HepG2 (cell line): ENCODE data around the gene CCDC106. TPM values are rescaled to one million over a fixed set of nuclear protein-coding genes. Genes with fewer than 3 reads are reported as not detected.
A peak's percentile ranks its signal among the peaks of the same experiment; 100 is the strongest.

Source experiments
- BRD4 ChIP-seq: sonication (generic); formaldehyde crosslinking; IDR thresholded peaks from 2 replicates; pipeline ENCODE4 v1.4.0; 2020; ENCODE audit warnings: missing genetic modification reagents
- CBX1 ChIP-seq: IDR thresholded peaks from one replicate; pipeline ENCODE4 v1.6.1; 2016; ENCODE audit warnings: antibody characterized with exemption, low read depth
- CCAR2 ChIP-seq: fragments of 200-400 bp; formaldehyde crosslinking; optimal IDR thresholded peaks from 2 replicates; pipeline ENCODE3; 2018; ENCODE audit warnings: low read depth, mild to moderate bottlenecking, low read length, moderate library complexity
- MAFF ChIP-seq: IDR thresholded peaks from 2 replicates; pipeline ENCODE4 v1.6.1; 2011; ENCODE audit warnings: low read depth, low read length, improper control_type of control experiment
- PHF8 ChIP-seq: sonication (generic); formaldehyde crosslinking; IDR thresholded peaks from 2 replicates; pipeline ENCODE4 v1.5.0; 2020; ENCODE audit warnings: missing genetic modification reagents
- POLR2A ChIP-seq, 2 experiments: IDR thresholded peaks; 2 replicates each; pipeline ENCODE4 v1.6.1; 2011; ENCODE audit warnings: low read depth in 2 of 2, low read length in 2 of 2, mild to moderate bottlenecking in 1 of 2, moderate library complexity in 1 of 2; ENCODE audit not compliant: insufficient read depth in 1 of 2
- REXO4 ChIP-seq: sonication (generic); formaldehyde crosslinking; IDR thresholded peaks from 2 replicates; pipeline ENCODE4 v1.8.0; 2022; ENCODE audit warnings: missing genetic modification reagents, mild to moderate bottlenecking, borderline replicate concordance
- RXRA ChIP-seq: sonication (generic); formaldehyde crosslinking; IDR thresholded peaks from 2 replicates; pipeline ENCODE4 v1.5.1; 2020; ENCODE audit warnings: missing genetic modification reagents
- TMF1 ChIP-seq: sonication (generic); formaldehyde crosslinking; IDR thresholded peaks from 2 replicates; pipeline ENCODE4 v1.8.1; 2022; ENCODE audit warnings: low read depth, missing genetic modification reagents
- ZFAT ChIP-seq: sonication (generic); formaldehyde crosslinking; conservative IDR thresholded peaks from 2 replicates; pipeline ENCODE4 v1.8.1; 2023; ENCODE audit warnings: missing genetic modification reagents, inconsistent platforms
- ZFP36 ChIP-seq: fragments of 150-350 bp; IDR thresholded peaks from 2 replicates; pipeline ENCODE4 v1.6.1; 2018; ENCODE audit warnings: borderline replicate concordance, low read length, low read depth; ENCODE audit not compliant: partially characterized antibody
- ZNF121 ChIP-seq: sonication (generic); formaldehyde crosslinking; IDR thresholded peaks from 2 replicates; pipeline ENCODE4 v1.5.0; 2020; ENCODE audit warnings: mild to moderate bottlenecking, missing genetic modification reagents
- ZNF251 ChIP-seq: sonication (generic); formaldehyde crosslinking; IDR thresholded peaks from 2 replicates; pipeline ENCODE4 v1.9.0; 2021; ENCODE audit warnings: mild to moderate bottlenecking, missing genetic modification reagents
- ZNF256 ChIP-seq: sonication (generic); formaldehyde crosslinking; conservative IDR thresholded peaks from 2 replicates; pipeline ENCODE4 v1.4.0; 2020; ENCODE audit warnings: missing genetic modification reagents
- ZNF543 ChIP-seq: sonication (generic); formaldehyde crosslinking; IDR thresholded peaks from 2 replicates; pipeline ENCODE4 v1.4.0; 2020; ENCODE audit warnings: mild to moderate bottlenecking, missing genetic modification reagents
- ZNF678 ChIP-seq: sonication (generic); formaldehyde crosslinking; IDR thresholded peaks from 2 replicates; pipeline ENCODE4 v1.4.0; 2020; ENCODE audit warnings: mild to moderate bottlenecking, missing genetic modification reagents
- polyA plus RNA-seq, 8 experiments: library from polyadenylated mRNA; depleted of rRNA in 3 of 8; stranded (reverse) in 7 of 8; unstranded in 1 of 8; fragments of >200 nt; fragmentation: Illumina TruSeq in 4 of 8; extraction: Trizol in 4 of 8; gene quantifications; 2 replicates each; pipeline versions ENCODE4 v1.2.1 to v1.2.3, GENCODE V29; 2011 to 2016; ENCODE audit warnings: low read depth in 4 of 8, missing spikeins in 1 of 8, mixed read lengths in 1 of 8; ENCODE audit not compliant: insufficient read depth in 1 of 8
- total RNA-seq, 5 experiments: library from RNA; depleted of rRNA; stranded (reverse); fragments of >200 nt; fragmentation: Illumina TruSeq; extraction: Trizol; gene quantifications; 2 replicates each; pipeline ENCODE4 v1.2.3, GENCODE V29; 2016; ENCODE audit warnings: low read depth in 1 of 5
- TF ChIP-seq, protein P1 (sequence below): sonication (generic); formaldehyde crosslinking; IDR thresholded peaks from 2 replicates; pipeline ENCODE4 v1.5.0; 2020; ENCODE audit warnings: missing genetic modification reagents
- TF ChIP-seq, protein P2 (sequence below): sonication (generic); formaldehyde crosslinking; IDR thresholded peaks from 2 replicates; pipeline ENCODE4 v1.5.1; 2020; ENCODE audit warnings: missing genetic modification reagents, mild to moderate bottlenecking, borderline replicate concordance
- TF ChIP-seq, protein P3 (sequence below): sonication (generic); formaldehyde crosslinking; IDR thresholded peaks from 2 replicates; pipeline ENCODE4 v1.4.0; 2020; ENCODE audit warnings: missing genetic modification reagents
- TF ChIP-seq, protein P4 (sequence below): sonication (generic); formaldehyde crosslinking; IDR thresholded peaks from 2 replicates; pipeline ENCODE4 v1.4.0; 2020; ENCODE audit warnings: missing genetic modification reagents
- TF ChIP-seq, protein P5 (sequence below): sonication (generic); formaldehyde crosslinking; IDR thresholded peaks from 2 replicates; pipeline ENCODE4 v1.8.0; 2022; ENCODE audit warnings: mild to moderate bottlenecking, missing genetic modification reagents, borderline replicate concordance

The CCDC106 gene
- total and polyA plus RNA-seq, 2 of the 13 experiments (the other 11 are each of a cell fraction or from before 2014, with no cell fraction given) = 4.7 to 8.8 TPM

DNA sequence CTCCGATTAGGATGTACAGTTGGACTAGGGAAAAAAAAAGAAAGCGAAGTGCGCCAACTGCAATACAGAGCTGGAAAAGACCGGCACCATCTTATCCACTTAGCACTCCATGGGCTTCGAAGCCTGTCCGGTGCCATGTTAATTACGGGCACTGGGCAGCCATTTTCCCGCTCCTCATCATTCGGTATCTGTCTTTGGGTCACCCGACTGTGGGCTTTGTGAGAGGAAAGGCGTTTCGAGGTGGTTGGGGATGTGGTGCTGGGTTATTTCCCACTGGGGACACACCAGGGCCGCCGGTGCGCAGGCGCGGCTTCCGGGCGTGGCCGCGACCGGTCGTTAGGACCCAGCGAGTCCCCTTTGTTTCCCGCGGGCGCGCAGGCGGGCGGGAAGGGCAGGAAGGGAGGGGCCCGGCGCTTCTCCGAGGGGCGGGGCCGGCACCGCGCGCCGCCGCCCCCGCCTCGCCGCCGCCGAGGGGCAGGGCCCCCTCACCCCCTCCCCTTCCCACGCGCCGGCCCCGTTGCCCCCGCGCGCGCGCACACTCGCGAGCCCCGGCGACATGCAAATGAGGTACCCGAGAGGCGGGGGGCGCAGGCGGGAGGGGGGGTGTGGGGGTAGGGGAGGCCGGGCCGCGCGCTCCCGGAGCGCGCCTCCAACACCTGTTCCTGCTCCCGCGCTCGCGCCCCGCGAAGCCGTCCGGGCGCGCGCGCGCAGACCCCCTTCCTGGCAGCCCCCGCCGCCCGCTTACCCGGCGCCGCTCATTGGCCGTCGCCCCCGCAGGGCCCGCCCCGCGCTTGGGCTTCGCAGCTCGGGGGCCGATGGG is 48.0 kb upstream of the CCDC106 start, which contains the start of gene ZNF524 (continued):
- TF ChIP-seq, protein P1, sequence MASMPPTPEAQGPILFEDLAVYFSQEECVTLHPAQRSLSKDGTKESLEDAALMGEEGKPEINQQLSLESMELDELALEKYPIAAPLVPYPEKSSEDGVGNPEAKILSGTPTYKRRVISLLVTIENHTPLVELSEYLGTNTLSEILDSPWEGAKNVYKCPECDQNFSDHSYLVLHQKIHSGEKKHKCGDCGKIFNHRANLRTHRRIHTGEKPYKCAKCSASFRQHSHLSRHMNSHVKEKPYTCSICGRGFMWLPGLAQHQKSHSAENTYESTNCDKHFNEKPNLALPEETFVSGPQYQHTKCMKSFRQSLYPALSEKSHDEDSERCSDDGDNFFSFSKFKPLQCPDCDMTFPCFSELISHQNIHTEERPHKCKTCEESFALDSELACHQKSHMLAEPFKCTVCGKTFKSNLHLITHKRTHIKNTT (CRISPR knock-in tag) = no peak
- TF ChIP-seq ZNF678 (CRISPR knock-in tag) (no peak), ZNF543 (CRISPR knock-in tag) (peak; percentile 11; the same call in 1 of the 2 replicates), POLR2A (IDR thresholded peaks at IDR 0.05; ENCODE audit: insufficient read depth in 1 of 2, low read depth in 2 of 2, low read length in 2 of 2) (peak; percentile 10 to 50; a peak in 3 of 4 replicates), ZNF121 (no peak), BRD4 (CRISPR knock-in tag) (no peak), ZNF256 (CRISPR knock-in tag) (no peak), ZNF251 (CRISPR knock-in tag) (no peak), PHF8 (peak; percentile 68), RXRA (CRISPR knock-in tag) (0 out of 2 replicates have a peak, but pooled peaks have one; percentile 12), MAFF (no peak), CCAR2 (peak; percentile 58), ZFP36 (no peak), CBX1 (peak; percentile 60), TMF1 (CRISPR knock-in tag) (peak; percentile 75), REXO4 (CRISPR knock-in tag) (no peak), ZFAT (CRISPR knock-in tag) (no peak)
- TF ChIP-seq, protein P2, sequence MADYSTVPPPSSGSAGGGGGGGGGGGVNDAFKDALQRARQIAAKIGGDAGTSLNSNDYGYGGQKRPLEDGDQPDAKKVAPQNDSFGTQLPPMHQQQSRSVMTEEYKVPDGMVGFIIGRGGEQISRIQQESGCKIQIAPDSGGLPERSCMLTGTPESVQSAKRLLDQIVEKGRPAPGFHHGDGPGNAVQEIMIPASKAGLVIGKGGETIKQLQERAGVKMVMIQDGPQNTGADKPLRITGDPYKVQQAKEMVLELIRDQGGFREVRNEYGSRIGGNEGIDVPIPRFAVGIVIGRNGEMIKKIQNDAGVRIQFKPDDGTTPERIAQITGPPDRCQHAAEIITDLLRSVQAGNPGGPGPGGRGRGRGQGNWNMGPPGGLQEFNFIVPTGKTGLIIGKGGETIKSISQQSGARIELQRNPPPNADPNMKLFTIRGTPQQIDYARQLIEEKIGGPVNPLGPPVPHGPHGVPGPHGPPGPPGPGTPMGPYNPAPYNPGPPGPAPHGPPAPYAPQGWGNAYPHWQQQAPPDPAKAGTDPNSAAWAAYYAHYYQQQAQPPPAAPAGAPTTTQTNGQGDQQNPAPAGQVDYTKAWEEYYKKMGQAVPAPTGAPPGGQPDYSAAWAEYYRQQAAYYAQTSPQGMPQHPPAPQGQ (CRISPR knock-in tag) = no peak
- TF ChIP-seq, protein P3, sequence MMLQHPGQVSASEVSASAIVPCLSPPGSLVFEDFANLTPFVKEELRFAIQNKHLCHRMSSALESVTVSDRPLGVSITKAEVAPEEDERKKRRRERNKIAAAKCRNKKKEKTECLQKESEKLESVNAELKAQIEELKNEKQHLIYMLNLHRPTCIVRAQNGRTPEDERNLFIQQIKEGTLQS (CRISPR knock-in tag) = 0 out of 2 replicates have a peak, but pooled peaks have one; percentile 46
- TF ChIP-seq, protein P4, sequence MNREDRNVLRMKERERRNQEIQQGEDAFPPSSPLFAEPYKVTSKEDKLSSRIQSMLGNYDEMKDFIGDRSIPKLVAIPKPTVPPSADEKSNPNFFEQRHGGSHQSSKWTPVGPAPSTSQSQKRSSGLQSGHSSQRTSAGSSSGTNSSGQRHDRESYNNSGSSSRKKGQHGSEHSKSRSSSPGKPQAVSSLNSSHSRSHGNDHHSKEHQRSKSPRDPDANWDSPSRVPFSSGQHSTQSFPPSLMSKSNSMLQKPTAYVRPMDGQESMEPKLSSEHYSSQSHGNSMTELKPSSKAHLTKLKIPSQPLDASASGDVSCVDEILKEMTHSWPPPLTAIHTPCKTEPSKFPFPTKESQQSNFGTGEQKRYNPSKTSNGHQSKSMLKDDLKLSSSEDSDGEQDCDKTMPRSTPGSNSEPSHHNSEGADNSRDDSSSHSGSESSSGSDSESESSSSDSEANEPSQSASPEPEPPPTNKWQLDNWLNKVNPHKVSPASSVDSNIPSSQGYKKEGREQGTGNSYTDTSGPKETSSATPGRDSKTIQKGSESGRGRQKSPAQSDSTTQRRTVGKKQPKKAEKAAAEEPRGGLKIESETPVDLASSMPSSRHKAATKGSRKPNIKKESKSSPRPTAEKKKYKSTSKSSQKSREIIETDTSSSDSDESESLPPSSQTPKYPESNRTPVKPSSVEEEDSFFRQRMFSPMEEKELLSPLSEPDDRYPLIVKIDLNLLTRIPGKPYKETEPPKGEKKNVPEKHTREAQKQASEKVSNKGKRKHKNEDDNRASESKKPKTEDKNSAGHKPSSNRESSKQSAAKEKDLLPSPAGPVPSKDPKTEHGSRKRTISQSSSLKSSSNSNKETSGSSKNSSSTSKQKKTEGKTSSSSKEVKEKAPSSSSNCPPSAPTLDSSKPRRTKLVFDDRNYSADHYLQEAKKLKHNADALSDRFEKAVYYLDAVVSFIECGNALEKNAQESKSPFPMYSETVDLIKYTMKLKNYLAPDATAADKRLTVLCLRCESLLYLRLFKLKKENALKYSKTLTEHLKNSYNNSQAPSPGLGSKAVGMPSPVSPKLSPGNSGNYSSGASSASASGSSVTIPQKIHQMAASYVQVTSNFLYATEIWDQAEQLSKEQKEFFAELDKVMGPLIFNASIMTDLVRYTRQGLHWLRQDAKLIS = no peak
- TF ChIP-seq, protein P5, sequence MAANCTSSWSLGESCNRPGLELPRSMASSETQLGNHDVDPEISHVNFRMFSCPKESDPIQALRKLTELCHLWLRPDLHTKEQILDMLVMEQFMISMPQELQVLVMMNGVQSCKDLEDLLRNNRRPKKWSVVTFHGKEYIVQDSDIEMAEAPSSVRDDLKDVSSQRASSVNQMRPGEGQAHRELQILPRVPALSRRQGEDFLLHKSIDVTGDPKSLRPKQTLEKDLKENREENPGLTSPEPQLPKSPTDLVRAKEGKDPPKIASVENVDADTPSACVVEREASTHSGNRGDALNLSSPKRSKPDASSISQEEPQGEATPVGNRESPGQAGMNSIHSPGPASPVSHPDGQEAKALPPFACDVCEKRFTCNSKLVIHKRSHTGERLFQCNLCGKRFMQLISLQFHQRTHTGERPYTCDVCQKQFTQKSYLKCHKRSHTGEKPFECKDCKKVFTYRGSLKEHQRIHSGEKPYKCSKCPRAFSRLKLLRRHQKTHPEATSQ (CRISPR knock-in tag) = no peak
